CD4-positive, alpha-beta T cell treated with Interleukin-15 for 1 hour (primary cell): ENCODE measurements around the gene HDAC3.

Experiments used
- DNase-seq: peaks from one replicate; pipeline ENCODE4 v3.0.0-alpha.2; 2020

HDAC3 gene

DNA sequence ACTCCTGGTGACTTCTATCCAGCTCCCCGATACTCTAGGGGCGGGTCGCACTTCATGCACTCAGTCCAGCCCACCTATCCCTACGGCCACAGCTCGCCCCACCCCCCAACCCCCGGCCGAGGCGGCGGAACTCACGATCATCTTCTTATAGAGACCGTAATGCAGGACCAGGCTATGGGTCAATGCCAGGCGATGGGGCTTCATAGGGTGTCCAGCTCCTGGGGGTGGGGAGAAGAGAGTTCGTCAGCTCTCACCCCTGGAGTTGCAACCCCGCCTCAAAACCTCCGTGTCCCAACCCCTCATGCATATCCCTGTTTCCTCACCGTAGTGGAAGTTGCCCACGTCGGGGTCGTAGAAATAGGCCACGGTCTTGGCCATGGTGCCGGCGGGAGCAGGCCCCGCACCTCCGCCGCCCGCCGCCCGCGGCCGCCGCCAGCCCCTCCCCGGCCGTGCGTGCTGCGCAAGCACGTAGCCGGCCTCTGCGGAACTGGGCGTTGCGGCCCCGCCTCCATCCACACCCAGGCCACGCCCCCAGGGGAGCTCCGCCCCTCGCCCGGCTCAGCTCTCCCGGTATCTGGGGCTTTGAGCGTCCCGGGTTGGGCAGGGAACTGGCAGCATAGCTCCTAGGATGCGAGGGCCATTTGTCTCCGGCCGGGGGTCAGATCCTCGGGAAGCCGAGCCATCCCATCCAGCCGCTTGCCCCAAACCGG is at the start of gene HDAC3, which contains the start of gene RELL2:
TSS of gene HDAC3 (minus strand) at position 437 of the 710 bp plus-strand sequence. CDS start at position 378, 59 bp downstream.
TSS of gene RELL2 (plus strand) at position 585 of the 710 bp plus-strand sequence. CDS start 1,229 bp downstream, outside the sequence.
- peak; percentile 91 for DNase-seq

- DNase-seq = no peak
Measured at GRCh38 chr5:141685591-141685990, 48.9 kb upstream of the HDAC3 start.

DNA sequence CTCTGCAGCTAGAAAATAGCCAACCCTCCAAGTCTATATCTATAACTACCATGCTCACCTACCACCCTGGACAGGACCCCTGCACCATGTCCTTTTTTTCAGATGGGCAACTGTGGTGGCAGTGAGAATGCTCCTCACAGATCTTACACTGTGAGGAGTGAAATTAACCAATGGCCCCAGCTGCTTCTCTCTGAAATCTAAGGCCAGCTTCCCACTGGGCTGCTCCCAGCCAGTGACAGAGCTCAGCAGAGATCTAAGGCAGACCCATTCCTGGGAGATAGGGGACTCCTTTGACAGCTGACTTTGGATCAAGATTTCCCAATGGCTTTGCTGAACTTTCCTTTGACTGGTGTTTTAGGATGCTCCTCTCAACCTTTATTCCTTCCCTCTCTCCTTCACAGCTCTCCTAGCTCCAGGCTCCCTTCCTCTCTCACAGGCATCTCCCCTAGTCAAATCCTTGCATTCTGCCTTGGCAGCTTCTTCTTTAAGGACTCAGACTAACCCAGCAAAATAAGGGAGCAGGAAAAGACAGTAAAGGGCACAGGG is 47.0 kb upstream of the HDAC3 start:
- DNase-seq = no peak

GRCh38 chr5:141681695-141682641 is 45.3 kb upstream of the HDAC3 start, which contains the start of gene ARAP3:
Gene ARAP3, minus strand, starts transcription at chr5:141682230. Its CDS starts 1,744 bp downstream, at chr5:141680486.
- DNase-seq = peak; percentile 64

DNA sequence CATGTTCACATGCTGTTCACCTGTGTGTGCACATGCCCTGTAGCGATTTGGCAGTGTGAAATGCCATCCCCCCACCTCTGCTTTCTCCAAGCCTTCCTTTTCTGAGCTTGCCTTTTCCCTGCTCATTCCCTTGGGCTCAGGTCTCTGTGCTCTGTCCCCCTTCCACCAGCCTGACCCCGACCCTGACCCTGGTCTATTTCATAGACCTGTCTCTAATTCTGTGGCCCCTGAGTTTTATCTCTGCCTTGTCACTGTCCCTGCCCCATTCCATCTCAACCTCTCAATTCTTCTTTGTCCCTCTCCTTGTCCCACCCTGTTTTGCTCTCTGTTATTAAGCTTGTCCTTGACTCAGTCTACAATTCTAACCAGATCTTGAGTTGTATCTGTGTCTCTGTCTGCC is 44.6 kb upstream of the HDAC3 start:
- no peak for DNase-seq

- no peak for DNase-seq
Measured at GRCh38 chr5:141680751-141681201, 44.1 kb upstream of the HDAC3 start.

GRCh38 chr5:141680178-141680577 is 43.5 kb upstream of the HDAC3 start:
- no peak for DNase-seq

GRCh38 chr5:141677415-141677814 is 40.8 kb upstream of the HDAC3 start:
- DNase-seq = no peak

GRCh38 chr5:141675672-141676071 is 39.0 kb upstream of the HDAC3 start:
- no peak for DNase-seq

DNA sequence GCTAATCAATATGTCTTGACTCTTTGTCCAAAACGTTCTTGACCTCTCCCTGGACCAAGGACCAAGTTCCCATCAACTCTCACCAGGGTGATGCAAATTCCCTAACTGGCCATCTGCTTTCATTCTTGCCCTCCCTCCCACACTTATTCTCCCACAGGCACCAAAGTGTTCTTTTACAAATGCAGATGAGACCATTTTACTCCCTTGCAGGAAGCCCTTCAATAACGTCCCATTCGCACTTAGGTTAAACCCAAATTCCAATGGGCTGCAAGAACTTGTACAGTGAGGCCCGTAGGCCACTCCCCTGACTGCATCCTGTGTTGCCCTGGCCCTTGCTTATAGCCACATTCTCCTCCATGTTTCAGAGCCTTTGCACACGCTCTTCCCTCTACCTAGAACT is 38.1 kb upstream of the HDAC3 start:
- no peak for DNase-seq

DNA sequence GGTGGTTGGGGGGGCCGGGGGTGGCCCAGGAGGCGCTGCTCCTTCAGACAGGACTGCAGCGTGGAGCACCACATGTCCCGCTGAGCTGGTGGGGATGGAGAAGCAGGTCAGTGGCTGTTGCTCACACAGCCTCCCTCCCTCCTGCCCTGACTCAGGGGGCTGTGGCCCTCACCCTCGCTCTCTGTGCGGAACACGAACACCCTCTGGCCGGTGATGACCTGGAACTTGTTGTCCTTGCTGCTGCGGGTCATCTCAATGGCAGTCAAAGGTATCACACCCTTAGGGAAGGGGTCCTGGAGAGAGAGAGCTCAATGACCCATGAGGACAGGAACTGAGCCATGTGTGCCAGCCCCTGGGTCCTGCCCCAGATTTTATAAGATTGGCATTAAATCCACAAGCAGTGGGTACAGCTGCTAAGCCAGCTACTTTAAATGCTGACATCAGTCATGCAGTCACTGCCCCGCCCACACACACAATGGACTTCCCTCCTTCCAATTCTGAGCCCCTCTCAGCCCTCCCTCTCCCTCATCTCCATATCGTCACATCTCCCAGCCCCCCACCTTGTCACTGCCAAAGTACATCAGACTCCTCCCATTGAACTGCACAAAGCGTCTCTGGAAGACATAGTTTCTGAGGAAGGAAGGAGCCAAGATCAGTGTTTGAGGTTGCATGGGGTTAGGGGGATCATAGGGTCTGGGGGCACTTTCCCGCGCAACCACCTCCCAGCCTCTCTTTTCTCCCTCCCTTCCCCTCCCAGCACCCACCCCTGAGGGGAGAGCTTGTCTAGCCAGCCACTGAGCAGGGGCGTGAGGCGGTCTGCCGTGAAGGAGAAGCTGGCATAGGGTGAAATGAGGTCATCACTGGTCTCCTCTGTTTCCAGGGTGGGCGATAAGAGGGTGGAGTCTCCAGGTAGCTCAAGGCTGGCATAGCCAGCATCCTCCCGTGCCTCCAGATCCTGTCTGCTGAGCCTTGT is 36.5 kb upstream of the HDAC3 start:
- no peak for DNase-seq

GRCh38 chr5:141672071-141672840 is 35.6 kb upstream of the HDAC3 start:
- no peak for DNase-seq

DNA sequence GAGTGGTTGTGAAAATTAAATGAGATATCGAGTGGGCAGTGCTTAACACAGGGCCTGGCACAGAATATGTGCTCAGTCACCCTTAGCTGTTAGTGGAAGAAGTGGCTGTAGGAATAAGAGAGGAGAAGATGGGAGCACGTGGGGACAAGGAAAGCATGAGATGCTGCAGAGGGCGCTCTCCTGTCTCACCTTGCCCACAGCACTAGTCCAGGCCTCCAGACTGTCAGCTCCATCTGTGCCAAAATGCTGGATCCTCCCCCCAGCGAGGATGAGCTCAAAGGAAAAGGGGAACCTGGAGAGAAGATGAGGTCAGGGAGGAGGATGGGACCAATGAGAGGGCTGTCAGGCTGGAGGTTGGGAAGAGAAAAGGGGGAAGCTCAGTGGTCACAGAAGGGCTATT is 32.9 kb upstream of the HDAC3 start:
- DNase-seq = no peak

GRCh38 chr5:141668601-141669265 is 32.1 kb upstream of the HDAC3 start:
- no peak for DNase-seq

DNA sequence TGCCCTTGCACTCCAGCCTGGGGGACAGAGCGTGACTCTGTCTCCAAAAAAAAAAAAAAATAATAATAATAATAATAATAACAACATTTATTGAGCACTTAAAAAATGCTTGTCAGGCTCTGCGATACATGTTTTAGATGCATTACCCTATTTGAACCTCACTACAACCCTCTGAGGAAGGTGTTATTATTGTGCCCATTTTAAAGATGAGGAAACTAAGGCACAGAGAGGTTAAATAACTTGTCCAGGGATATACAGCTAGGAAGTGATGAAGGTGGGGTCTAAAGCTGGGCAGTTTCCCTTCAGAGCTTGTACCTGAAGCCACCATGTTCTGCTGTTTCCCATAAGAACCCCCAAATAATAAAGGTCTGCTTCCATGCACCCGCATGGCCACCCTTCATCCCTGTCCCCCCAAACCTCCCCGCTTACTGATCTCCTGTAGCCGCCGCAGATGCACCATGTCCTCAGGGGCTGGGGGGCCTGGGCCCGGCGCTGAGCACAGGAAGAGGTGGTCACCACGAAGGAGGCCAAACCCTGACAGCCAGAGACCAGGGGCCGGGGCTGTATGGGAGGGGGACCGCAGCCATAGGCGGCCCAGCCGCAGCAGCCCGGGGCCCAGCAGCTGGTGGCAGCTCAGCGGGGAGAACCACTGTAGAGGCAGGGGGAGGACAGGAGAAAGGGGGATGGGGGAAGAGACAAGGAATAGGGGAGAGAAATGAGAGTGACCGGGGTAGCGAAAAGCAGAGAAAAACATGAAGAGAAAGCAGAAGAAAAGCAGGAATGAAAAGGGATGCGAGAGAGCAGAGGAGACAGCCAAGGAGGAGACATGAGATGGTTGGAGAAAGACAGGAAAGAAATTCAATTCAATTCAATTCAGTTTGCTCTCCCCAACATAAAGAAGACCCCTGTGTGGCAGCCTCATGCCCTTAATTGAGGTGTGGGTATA is 29.6 kb upstream of the HDAC3 start:
- DNase-seq = no peak

DNA sequence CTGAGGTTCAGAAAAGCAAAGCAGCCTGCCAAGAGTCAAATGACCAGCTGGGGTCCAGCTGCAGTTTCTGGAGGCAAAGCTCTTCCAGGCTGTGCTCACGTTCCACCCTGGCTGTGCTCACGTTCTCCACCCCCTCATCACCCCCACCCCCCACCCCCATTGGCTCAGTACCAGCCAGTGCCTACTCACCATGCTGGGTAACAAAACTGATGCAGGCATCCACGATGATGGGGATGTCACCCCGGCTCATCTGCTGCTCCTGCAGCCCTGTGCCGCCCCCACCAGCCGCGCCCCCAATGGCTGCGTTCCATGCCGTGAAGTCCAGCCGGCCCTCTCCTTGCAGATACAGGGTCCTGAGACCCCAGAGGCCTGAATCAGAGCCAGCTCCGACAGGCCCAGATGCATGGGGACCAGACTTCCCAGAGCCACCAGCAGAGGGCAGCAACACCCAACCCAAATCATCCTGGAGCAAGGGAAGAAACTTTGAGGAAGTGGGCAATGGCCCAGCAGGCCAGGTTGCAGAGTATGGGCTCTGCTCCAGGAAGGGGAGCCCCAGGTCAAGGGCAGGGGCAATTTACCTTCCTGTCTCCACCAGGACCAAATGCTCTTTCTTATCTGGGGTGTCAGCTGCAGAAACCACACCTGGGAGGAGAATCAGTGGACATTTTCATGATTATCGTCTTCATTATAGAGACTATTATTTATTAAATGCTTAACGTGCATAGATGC is 28.2 kb upstream of the HDAC3 start:
- DNase-seq = peak; percentile 70

- no peak for DNase-seq
Measured at GRCh38 chr5:141663506-141663905, 26.9 kb upstream of the HDAC3 start.

DNA sequence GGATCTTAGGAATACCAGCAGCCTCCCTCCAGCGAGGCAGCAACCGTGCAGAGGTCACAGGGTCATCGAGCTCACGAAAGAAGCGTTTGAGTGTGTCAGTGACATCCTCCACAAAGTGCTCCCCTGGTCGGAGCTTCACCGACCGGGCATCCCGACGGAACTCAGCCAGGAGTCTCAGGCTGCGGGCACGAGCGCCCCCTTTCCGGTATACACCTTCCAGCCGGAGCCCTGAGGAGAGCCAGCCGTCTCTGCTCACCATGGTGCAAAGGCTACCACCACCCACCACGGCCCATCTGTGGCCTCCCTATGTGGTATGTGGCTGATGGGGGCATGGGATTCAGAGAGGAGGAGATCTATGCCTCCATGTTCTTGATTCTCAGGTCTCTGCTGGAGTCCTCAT is 25.4 kb upstream of the HDAC3 start:
- DNase-seq = no peak
